Measurements from ENCODE around the gene ABLIM3.

ABLIM3 gene

DNA sequence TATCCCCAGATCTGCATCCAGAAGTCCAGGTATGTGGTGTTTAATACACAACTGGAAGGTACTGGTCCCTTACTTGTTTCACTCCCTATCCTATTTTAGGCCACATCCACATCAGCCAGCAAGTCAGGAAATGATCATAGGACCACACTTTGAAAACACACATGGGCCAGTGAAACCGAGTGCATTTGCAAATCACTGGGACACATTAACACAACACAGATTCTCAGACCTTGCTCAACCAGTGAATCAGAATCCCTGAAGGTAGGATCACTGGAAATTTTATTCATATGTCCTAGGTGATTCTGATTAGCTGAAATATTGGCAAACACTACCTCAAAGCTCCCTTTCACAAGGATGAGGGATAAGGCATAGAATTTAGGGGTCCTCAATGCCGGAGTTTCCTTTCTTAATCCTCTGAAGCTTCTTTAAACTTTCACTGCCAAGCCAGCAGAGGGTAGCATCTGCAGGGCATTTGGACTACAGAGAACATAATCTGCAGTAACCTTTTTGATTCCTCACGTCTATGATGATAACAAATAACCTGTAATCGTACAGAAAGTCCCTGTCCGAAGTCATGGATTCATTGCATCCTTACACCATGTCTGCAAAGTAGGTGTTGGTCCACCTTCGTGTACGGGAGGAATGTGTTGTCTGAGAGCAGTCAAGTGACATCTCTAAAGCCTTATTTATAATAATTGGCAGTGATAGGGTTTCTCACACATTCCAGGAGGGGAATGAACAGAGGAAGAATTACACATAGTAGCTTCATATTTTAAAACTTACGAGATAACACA, 11.0 kb upstream of the ABLIM3 start:
- no peak for DNase-seq (ENCODE audit: low read depth)
- H3K4me3 ChIP-seq (ENCODE audit: low read depth, low read length) = no peak overlapping the region
- TF ChIP-seq, protein P1, sequence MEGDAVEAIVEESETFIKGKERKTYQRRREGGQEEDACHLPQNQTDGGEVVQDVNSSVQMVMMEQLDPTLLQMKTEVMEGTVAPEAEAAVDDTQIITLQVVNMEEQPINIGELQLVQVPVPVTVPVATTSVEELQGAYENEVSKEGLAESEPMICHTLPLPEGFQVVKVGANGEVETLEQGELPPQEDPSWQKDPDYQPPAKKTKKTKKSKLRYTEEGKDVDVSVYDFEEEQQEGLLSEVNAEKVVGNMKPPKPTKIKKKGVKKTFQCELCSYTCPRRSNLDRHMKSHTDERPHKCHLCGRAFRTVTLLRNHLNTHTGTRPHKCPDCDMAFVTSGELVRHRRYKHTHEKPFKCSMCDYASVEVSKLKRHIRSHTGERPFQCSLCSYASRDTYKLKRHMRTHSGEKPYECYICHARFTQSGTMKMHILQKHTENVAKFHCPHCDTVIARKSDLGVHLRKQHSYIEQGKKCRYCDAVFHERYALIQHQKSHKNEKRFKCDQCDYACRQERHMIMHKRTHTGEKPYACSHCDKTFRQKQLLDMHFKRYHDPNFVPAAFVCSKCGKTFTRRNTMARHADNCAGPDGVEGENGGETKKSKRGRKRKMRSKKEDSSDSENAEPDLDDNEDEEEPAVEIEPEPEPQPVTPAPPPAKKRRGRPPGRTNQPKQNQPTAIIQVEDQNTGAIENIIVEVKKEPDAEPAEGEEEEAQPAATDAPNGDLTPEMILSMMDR (IDR thresholded peaks at IDR 0.05; ENCODE audit: control insufficient read depth, extremely low read depth, insufficient read depth) = peak; percentile 29; the same call in 1 of the 2 replicates

- TF ChIP-seq, protein P1 (IDR thresholded peaks at IDR 0.05; ENCODE audit: control insufficient read depth, extremely low read depth, insufficient read depth) = no peak
- no peak overlapping the region for H3K4me3 ChIP-seq (ENCODE audit: low read depth, low read length)
- no peak for DNase-seq (ENCODE audit: low read depth)
Measured at GRCh38 chr5:149132474-149132873, 8.8 kb upstream of the ABLIM3 start.

DNA sequence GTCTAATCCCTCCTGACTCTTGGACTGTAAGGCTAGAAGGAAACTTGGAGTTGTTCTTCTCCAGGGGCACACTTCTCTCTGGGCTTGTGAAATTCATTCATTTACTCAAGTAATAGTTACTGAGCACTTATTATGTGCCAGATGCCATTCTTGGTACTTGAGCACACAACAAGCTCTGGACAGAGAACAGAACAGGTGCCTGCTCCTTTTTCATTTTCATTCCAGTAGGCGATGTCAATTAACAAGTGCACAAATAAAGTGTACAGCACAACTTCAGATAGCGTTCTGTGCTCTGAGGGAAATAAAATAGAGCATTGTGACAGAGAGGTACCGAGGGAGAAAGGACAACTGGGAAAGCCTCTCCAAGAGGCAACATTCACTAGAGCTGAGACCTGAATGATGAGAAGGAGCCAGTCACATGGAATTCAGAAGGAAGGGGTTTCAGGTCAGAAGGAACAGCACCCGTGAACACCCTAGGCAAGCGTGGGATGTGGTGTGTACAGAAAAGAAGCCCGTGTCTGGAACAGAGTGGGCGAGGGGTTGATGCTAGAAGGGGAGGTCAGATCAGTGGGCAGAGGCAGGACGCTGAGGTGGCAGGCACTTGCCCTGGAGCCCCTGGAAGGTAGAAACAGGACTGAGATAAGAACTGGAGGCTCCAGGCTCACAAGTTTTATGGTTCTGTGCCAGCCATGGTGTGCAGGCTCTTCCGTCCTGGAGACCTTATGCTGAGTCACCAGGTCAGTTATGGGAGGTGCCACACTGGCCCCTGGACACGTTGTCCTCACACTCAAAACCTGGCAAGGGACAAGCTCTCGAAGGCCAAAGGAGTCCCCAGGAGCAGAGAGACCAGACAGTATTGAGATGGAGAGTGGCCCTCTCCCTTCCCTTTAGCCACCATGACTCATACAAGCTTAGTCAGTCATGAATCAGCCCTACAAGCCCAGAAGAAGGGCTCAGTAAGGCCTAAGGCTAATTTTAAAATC, 7.2 kb upstream of the ABLIM3 start:
- no peak for DNase-seq (ENCODE audit: low read depth)
- TF ChIP-seq, protein P1 (IDR thresholded peaks at IDR 0.05; ENCODE audit: control insufficient read depth, extremely low read depth, insufficient read depth) = no peak
- no peak overlapping the region for H3K4me3 ChIP-seq (ENCODE audit: low read depth, low read length)

- DNase-seq (ENCODE audit: low read depth) = no peak
- TF ChIP-seq, protein P1 (IDR thresholded peaks at IDR 0.05; ENCODE audit: control insufficient read depth, extremely low read depth, insufficient read depth) = no peak
- H3K4me3 ChIP-seq (ENCODE audit: low read depth, low read length) = no peak overlapping the region
Measured at GRCh38 chr5:149134778-149135500, 6.4 kb upstream of the ABLIM3 start.

DNA sequence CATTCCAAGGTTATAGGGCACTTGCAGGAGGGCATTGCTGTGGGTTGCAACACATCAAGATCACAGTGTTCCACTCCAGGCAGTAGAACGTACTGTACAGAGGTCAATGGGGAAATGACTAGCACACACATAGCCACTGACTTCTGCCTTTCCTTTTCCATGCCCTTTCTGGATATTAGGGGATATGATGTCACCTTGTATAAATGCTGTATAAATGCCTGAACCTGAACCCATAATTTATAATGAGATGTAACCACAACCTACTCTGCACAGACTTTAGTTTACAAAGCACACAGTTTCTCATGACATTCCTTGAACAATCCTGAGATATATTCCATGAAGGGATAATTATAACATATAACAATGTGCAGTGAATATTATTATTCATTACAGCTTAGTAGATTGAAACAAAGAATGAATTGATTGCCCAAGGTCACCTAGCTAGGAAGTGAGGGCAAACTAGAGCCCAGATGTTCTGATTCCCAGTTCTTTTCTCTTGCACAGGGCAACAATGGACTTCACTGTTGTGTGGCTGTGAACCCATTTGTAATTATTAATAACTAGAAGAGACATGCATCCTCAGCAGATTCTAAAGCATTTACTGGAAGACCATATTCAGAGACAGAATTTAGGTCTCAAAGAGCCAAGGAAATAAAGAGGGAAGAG, 5.6 kb upstream of the ABLIM3 start:
- DNase-seq (ENCODE audit: low read depth) = no peak
- TF ChIP-seq, protein P1 (IDR thresholded peaks at IDR 0.05; ENCODE audit: control insufficient read depth, extremely low read depth, insufficient read depth) = no peak
- no peak overlapping the region for H3K4me3 ChIP-seq (ENCODE audit: low read depth, low read length)
